GM19324 (cell line): ENCODE measurements around the gene DGKA.
"Not testable (repeated sequence)": the region's sequence is repeated elsewhere in the genome, so short reads cannot be mapped to it uniquely, and the experiment has no call there.

Source experiments
- ATAC-seq: cut with Tn5 transposase; IDR thresholded peaks from one replicate; pipeline ENCODE4 v1.9.1; 2021; ENCODE audit warnings: mild to moderate bottlenecking, moderate library complexity; ENCODE audit not compliant: unreplicated experiment, low FRiP score

The DGKA gene

GRCh38 chr12:55965941-55966407 lies 35.0 kb downstream of the DGKA start, which contains the start of gene PMEL:
Gene PMEL, minus strand, starts transcription at chr12:55966042. Its CDS starts 31 bp downstream, at chr12:55966011.
- ATAC-seq = no peak

GRCh38 chr12:55966408-55967281 lies 35.7 kb downstream of the DGKA start, which contains the start of gene CDK2:
Gene CDK2, plus strand, starts transcription at chr12:55966830. Its CDS starts 179 bp downstream, at chr12:55967009.
- ATAC-seq = peak; percentile 96

GRCh38 chr12:55969356-55969755 lies 38.4 kb downstream of the DGKA start:
- ATAC-seq = no peak

DNA sequence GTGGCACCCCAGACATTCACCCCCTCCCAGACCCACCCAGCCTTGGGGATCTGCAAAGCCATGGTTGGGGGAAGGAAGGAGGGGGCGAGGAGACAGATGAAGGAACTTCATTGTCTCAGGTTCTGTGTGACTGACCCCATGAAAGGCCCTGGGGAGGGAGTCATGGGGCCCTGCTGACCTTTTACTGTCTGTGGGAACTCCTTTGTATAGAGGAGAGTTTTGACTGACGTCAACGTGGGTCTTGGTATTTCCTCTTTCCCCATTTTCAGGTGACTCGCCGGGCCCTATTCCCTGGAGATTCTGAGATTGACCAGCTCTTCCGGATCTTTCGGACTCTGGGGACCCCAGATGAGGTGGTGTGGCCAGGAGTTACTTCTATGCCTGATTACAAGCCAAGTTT lies 39.8 kb downstream of the DGKA start:
- no peak for ATAC-seq

- ATAC-seq = no peak
These were observed 41.1 kb downstream of the DGKA start for GRCh38 chr12:55972042-55972441.

DNA sequence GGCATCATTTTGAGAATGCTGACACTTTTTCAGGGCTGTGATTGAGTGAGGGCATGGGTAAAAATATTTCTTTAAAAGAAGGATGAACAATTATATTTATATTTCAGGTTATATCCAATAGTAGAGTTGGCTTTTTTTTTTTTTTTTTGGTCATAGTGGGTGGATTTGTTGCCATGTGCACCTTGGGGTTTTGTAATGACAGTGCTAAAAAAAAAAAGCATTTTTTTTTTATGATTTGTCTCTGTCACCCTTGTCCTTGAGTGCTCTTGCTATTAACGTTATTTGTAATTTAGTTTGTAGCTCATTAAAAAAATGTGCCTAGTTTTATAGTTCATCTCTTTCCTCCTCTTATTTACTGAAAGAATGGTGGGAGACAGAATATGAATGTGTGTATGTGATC lies 41.5 kb downstream of the DGKA start:
- no peak for ATAC-seq

DNA sequence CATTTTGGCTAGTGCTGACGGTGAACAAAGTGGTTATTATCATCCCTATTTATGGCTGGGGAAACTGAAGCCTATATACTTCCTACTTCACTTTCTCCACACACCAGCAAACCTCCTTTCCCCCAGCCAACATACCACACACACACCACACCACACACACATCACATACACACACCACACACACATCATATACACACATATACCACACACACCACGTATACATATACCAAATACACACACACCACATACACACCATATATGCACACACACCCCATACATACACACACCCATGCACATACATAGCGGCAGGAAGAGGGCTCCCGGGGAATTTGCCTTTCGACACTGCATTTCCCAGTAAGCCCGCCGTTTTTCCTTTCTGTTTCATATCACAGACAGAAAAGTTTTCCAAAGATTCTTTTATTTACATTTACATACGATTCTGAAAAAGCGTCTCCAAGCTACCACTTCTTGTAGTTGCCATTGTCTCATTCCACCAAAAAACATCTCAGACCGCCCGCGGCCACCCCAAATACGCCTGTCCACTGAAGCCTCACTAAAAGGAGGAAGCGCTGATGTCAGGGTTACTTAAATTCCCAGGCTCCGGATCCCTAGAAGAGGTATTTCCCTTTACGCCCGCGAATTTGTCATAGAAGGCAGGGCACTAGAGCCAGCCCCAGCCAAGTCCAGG lies 42.1 kb downstream of the DGKA start:
- no peak for ATAC-seq

- peak; percentile 93 for ATAC-seq
These were observed 42.8 kb downstream of the DGKA start, which contains the start of gene RAB5B for GRCh38 chr12:55973599-55974307. Gene RAB5B, plus strand, starts transcription at chr12:55974078. Its CDS starts 12,883 bp downstream, at chr12:55986961.

DNA sequence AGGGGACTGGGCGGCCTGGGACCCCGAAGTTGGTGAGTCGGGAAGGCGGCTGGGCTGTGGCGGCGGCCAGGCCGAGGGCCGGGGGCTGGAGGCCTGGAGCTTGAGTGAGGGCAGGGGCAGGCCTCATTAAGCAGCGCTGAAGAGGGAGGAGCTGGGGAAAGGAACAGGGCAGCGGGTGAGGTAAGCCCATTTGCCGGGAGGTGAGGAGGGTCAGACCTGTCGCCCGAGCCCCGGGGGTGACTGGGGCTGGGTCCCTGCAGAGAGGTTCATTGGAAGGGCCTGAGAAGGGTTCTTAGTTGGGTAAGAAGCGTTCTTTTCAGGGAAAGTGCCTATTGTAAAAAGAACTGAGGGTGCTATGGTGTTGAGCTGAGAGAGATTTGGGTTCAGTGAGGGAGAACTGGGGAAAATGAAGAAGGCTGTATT lies 43.4 kb downstream of the DGKA start:
- peak; percentile 15 for ATAC-seq

GRCh38 chr12:55978393-55978792 lies 47.4 kb downstream of the DGKA start:
- no peak for ATAC-seq

DNA sequence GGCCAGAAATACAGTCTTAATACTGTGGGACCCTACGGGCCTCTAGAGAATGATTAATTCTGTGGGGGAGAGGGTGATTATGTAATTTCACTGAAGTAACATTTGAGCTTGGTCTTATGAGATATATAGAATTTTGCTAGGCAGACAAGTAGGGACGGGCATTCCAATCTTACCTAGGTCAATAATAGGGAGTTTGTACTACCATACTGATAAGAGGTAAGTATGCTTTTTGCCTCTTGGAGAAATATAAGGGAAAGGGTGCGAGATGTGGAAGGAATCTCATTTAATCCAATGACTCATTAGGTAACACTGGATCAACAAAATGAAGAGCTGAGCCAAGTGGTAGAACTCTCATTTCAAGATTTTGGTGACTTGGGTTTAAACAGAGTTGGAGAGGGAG lies 48.1 kb downstream of the DGKA start:
- no peak for ATAC-seq

DNA sequence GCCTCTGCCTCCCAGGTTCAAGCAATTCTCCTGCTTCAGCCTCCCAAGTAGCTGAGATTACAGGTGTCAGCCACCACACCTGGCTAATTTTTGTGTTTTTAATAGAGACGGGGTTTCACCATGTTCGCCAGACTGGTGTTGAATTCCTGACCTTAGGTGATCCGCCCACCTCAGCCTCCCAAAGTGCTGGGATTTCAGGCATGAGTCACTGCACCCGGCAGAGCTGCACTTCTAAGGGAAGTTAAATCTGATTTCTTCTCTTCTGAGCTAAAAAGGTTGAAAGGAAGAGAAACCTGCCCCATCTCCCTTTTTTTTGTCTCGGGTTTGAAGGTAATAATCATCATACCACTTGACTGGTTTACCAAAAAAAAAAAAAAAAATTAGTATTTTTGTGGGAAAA lies 50.9 kb downstream of the DGKA start:
- not testable (repeated sequence) for ATAC-seq

DNA sequence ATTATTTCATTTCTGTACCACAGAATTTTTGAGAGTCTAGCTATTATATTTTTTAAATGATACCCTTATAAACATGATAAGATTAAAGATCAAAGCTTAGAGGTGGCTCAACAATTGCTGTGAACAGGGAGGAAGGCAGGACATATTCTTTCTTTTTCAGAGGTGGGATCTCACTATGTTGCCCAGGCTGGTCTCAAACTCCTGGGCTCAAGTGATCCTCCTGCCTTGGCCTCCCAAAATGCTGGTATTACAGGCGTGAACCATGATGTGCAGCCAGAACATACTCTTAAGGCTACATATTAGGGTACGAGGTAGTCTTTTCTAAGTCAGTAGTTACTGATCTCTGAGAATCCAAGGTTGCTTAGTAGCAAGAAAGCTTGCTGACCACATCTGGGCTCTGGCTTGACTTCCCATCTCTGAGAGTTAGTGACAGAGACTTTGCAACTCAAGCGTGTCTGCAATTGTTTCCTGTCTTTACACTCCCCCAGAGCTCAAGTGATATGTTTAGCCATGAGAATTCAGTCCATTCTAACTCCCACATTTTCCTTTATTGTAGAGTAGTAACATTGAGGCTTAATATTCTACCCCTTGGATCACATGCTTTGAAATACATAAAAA lies 51.5 kb downstream of the DGKA start:
- ATAC-seq = no peak

GRCh38 chr12:55983232-55983842 lies 52.4 kb downstream of the DGKA start:
- no peak for ATAC-seq

GRCh38 chr12:55984861-55985260 lies 53.9 kb downstream of the DGKA start:
- ATAC-seq = no peak

DNA sequence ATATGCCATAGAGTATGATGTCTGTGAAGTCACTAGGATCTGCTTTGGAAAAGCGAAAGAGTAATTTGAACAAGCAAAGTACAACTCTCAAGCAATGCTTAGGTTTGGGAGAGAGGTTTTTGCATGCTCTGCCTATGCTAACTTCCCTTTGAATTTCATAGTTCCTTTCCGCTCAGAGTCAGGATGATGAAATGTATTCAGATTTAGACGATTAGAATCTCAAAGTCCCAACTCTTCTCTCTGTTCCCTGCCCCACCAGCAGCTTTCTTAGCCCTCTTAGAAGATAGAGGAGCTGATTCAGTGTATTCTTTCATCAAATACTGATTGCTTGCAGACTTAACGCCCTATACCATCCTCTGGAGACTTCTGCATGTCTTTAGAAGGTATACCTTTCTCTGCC lies 54.4 kb downstream of the DGKA start:
- ATAC-seq = no peak

DNA sequence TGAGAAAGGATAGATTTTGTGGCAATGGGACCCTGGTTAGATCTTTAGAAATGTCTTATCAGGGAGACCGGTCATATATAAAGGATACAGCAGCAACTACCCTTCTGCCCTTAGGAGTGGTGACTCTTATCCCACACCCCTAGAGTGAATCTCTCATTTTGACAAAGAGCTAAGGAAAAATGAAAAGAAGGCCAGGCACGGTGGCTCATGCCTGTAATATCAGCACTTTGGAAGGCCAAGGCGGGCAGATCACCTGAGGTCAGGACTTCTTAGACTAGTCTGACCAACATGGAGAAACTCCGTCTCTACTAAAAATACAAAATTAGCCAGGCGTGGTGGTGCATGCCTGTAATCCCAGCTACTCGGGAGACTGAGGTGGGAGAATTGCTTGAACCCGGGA lies 55.0 kb downstream of the DGKA start:
- ATAC-seq = not testable (repeated sequence)

GRCh38 chr12:55991110-55991509 lies 60.1 kb downstream of the DGKA start:
- no peak for ATAC-seq

- ATAC-seq = no peak
These were observed 62.4 kb downstream of the DGKA start for GRCh38 chr12:55993230-55993853.
